A549 (cell line): ENCODE data around the gene ARID3A. TPM values are rescaled to one million over a fixed set of nuclear protein-coding genes. Genes with fewer than 3 reads are reported as not detected.

Source experiments
- ATAC-seq, 2 experiments: fragments of 200-7000 bp in 1 of 2; fragments of >200 bp in 1 of 2; cut with Nextera tagmentation in 1 of 2; cut with Tn5 transposase in 1 of 2; 3 replicates each; pipeline versions ENCODE4 v1.8.0 to v1.9.1; 2018 to 2020; ENCODE audit warnings: mild to moderate bottlenecking in 1 of 2, moderate library complexity in 1 of 2
- CTCF ChIA-PET: fragments of 300-600 bp; sonication (Branson Sonifier 250); formaldehyde crosslinking; extraction: SDS; loops from one replicate; lab custom pipeline; 2021; ENCODE audit warnings: antibody characterized with exemption, inconsistent platforms; lab: Yijun Ruan, JAX
- POLR2A ChIA-PET: fragments of 350-600 bp; formaldehyde crosslinking; extraction: SDS; loops from one replicate; lab custom pipeline; 2021; ENCODE audit warnings: antibody characterized with exemption, inconsistent platforms; lab: Yijun Ruan, JAX
- DNase-seq, 2 experiments: peaks; one replicate each; pipeline versions ENCODE4 v3.0.0 to v3.0.0-alpha.2; 2011 to 2016; ENCODE audit warnings: low read depth in 1 of 2, low spot score in 1 of 2
- FAIRE-seq: peaks from 2 replicates; lab custom pipeline; 2011; peaks lifted over from hg19 to GRCh38; lab: Jason Lieb, UNC
- H3K27ac ChIP-seq, 2 experiments: fragments of >200 bp; sonication (Bioruptor Twin); formaldehyde crosslinking; 3 replicates each; pipeline ENCODE4 v1.5.1; 2016 to 2017
- H3K4me1 ChIP-seq: fragments of >200 bp; sonication (Bioruptor Twin); formaldehyde crosslinking; 3 replicates; pipeline ENCODE4 v1.6.1; 2016
- H3K4me2 ChIP-seq: fragments of >200 bp; sonication (Bioruptor Twin); formaldehyde crosslinking; 3 replicates; pipeline ENCODE4 v1.6.1; 2016
- H3K4me3 ChIP-seq: fragments of >200 bp; sonication (Bioruptor Twin); formaldehyde crosslinking; 3 replicates; pipeline ENCODE4 v1.5.1; 2016
- H3K9me3 ChIP-seq: fragments of >200 bp; sonication (Bioruptor Twin); formaldehyde crosslinking; 3 replicates; pipeline ENCODE4 v1.6.1; 2016
- BHLHE40 ChIP-seq: IDR thresholded peaks from 2 replicates; pipeline ENCODE4 v1.6.1; 2012; ENCODE audit warnings: low read depth, low read length, inconsistent platforms
- CBX2 ChIP-seq: fragments of 200-600 bp; sonication (generic); IDR thresholded peaks from 2 replicates; pipeline ENCODE4 v1.6.1; 2016; ENCODE audit warnings: low read depth, mild to moderate bottlenecking, borderline replicate concordance
- CEBPB ChIP-seq, 2 experiments: fragments of >200 bp in 1 of 2; sonication (Bioruptor Twin) in 1 of 2; formaldehyde crosslinking in 1 of 2; IDR thresholded peaks; 2 replicates each; pipeline ENCODE4 v1.6.1; 2012 to 2016
- CHD4 ChIP-seq: fragments of 200-600 bp; sonication (generic); IDR thresholded peaks from 2 replicates; pipeline ENCODE4 v1.6.1; 2016; ENCODE audit warnings: antibody characterized with exemption, mild to moderate bottlenecking, borderline replicate concordance
- EHF ChIP-seq: fragments of 250-450 bp; sonication (Bioruptor Pico); IDR thresholded peaks from 2 replicates; pipeline ENCODE4 v1.5.0; 2020; ENCODE audit warnings: mild to moderate bottlenecking
- EHMT2 ChIP-seq: fragments of 200-600 bp; sonication (generic); IDR thresholded peaks from 2 replicates; pipeline ENCODE4 v1.6.1; 2016; ENCODE audit warnings: antibody characterized with exemption, low read depth, mild to moderate bottlenecking, moderate library complexity
- FOSL2 ChIP-seq, 2 experiments: fragments of 450-650 bp in 1 of 2; fragments of >200 bp in 1 of 2; sonication (Bioruptor Twin) in 1 of 2; formaldehyde crosslinking; IDR thresholded peaks; 2 replicates each; pipeline versions ENCODE4 v1.5.0 to v1.6.1; 2016 to 2020; ENCODE audit warnings: mild to moderate bottlenecking in 1 of 2, moderate library complexity in 1 of 2
- HDAC2 ChIP-seq: fragments of 200-600 bp; sonication (generic); IDR thresholded peaks from 2 replicates; pipeline ENCODE4 v1.6.1; 2016
- HOXA7 ChIP-seq: fragments of 250-450 bp; sonication (Bioruptor Pico); IDR thresholded peaks from 2 replicates; pipeline ENCODE4 v1.5.0; 2020; ENCODE audit warnings: mild to moderate bottlenecking, moderate library complexity
- JUNB ChIP-seq: fragments of >200 bp; sonication (Bioruptor Twin); formaldehyde crosslinking; IDR thresholded peaks from 2 replicates; pipeline ENCODE4 v1.6.1; 2016
- NFE2L2 ChIP-seq: fragments of 150-350 bp; conservative IDR thresholded peaks from 2 replicates; pipeline ENCODE4 v1.6.1; 2014; ENCODE audit warnings: low read length
- NPAS2 ChIP-seq: fragments of 250-450 bp; sonication (Bioruptor Pico); IDR thresholded peaks from 2 replicates; pipeline ENCODE4 v1.8.0; 2022; ENCODE audit warnings: mild to moderate bottlenecking, moderate library complexity, borderline replicate concordance
- POLR2AphosphoS2 ChIP-seq: conservative IDR thresholded peaks from 2 replicates; pipeline ENCODE4 v1.6.1; 2012; ENCODE audit warnings: low read length, improper control_type of control experiment, inconsistent platforms
- RAD21 ChIP-seq, 2 experiments: fragments of >200 bp in 1 of 2; sonication (Bioruptor Twin) in 1 of 2; formaldehyde crosslinking in 1 of 2; IDR thresholded peaks in 1 of 2; conservative IDR thresholded peaks in 1 of 2; 2 replicates in 1 of 2; 3 replicates in 1 of 2; pipeline ENCODE4 v1.6.1; 2012 to 2018; ENCODE audit warnings: inconsistent platforms in 1 of 2
- RFX5 ChIP-seq: fragments of 450-650 bp; IDR thresholded peaks from 2 replicates; pipeline ENCODE4 v1.7.1; 2014; ENCODE audit warnings: antibody characterized with exemption, mild to moderate bottlenecking, moderate library complexity
- RNF2 ChIP-seq: fragments of 200-600 bp; sonication (generic); IDR thresholded peaks from 2 replicates; pipeline ENCODE4 v1.6.1; 2016; ENCODE audit warnings: low read depth, mild to moderate bottlenecking, antibody characterized with exemption, moderate library complexity, borderline replicate concordance
- TP53 ChIP-seq: fragments of 250-450 bp; sonication (Bioruptor Pico); IDR thresholded peaks from 2 replicates; pipeline ENCODE4 v1.5.0; 2021; ENCODE audit warnings: mild to moderate bottlenecking, moderate library complexity
- ZSCAN20 ChIP-seq: fragments of 250-450 bp; sonication (Bioruptor Pico); IDR thresholded peaks from 2 replicates; pipeline ENCODE4 v1.8.0; 2022; ENCODE audit warnings: mild to moderate bottlenecking, moderate library complexity
- WGBS: methylation state at CpG from one replicate; pipeline ENCODE4 v1.1.6; 2017; ENCODE audit errors: missing lambda C conversion rate; 5-methylcytosine and 5-hydroxymethylcytosine counted together
- polyA plus RNA-seq, 4 experiments: library from polyadenylated mRNA; depleted of rRNA in 3 of 4; stranded (reverse); fragments of >200 nt; fragmentation: RNase III in 1 of 4; extraction: RNeasy Plus Mini Kit Qiagen cat#74134 plus additional on column Dnase treatment in 1 of 4; gene quantifications; 2 replicates in 3 of 4; 3 replicates in 1 of 4; pipeline ENCODE4 v1.2.3, GENCODE V29; 2011 to 2017
- TF ChIP-seq, protein P1 (sequence below): fragments of >200 bp; sonication (Bioruptor Twin); formaldehyde crosslinking; IDR thresholded peaks from 3 replicates; pipeline ENCODE4 v1.6.1; 2016
- TF ChIP-seq, protein P2 (sequence below): IDR thresholded peaks from 2 replicates; pipeline ENCODE4 v1.6.1; 2012; ENCODE audit warnings: low read depth, borderline replicate concordance
- TF ChIP-seq, protein P3 (sequence below): fragments of 250-450 bp; sonication (Bioruptor Pico); IDR thresholded peaks from 2 replicates; pipeline ENCODE4 v1.5.0; 2021; ENCODE audit warnings: mild to moderate bottlenecking, moderate library complexity, borderline replicate concordance

ARID3A gene
- polyA plus RNA-seq, 2 of the 4 experiments (the other 2 are of a cell fraction): 3.3 to 6.1 TPM

DNA sequence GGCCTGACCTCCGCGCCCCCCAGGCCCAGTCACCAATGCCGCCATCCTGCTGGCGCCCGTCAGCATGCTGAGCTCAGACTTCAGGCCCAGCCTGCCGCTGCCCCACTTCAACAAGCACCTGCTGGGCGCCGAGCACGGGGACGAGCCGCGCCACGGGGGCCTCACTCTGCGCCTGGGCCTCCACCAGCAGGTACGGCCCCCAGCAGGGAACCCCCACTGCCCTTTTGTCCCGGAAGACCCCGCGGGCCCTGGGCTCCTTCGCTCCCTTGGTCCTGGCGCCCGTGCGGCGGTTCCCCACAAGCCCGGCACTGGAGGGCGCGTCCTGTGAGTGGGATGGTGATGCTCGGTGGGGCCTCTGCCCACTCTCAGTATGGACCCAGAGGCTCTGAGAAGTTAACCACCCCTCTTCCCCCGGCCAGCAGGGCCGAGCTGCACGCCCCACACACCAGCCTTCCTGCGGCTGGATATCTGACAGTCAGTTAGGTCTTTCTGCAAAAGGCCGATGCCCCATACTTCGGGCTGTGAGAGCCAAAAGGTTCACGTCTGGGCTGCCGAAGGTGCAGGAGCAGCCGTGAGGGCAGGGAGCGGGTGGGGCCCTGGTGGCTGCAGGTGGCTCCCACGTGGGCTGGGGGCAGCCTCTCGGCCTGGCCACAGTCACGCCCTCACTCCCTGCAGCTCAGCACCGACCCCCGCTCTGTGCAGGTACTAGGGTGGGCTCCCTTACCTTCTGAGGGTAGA lies 66.3 kb downstream of the ARID3A start (continued):
- TF ChIP-seq BHLHE40: no peak

DNA sequence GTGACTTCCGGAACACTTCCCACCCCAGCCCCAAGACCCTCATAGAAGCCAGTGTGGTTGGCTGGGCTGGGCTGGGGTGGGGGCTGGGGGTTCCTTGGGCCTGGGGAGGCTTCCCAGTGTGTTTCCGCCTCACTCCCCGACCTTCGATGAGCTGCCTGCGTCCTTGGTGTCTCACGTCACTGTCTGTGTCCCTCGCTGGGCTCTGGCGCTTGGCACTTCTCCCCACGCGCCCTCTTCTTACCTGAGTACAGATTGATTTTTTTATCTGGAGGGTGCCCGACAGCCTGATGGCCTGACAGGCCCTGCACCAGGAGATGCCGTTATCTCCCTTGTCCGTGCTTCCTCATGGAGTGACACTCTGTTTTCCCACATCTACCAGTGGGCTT lies 66.8 kb downstream of the ARID3A start:
- Histone ChIP-seq H3K4me3 (no peak overlapping the region), H3K4me1 (peaks cover 11% of the 10 kb centered on the region; the same call in 2 of the 3 replicates), H3K4me2 (no peak overlapping the region), H3K9me3 (no peaks in the 10 kb centered on the region), H3K27ac (no peak overlapping the region)
- TF ChIP-seq FOSL2 (IDR thresholded peaks at IDR 0.05) (no peak), FOSL2 (CRISPR knock-in tag; IDR thresholded peaks at IDR 0.05) (no peak), HOXA7 (CRISPR knock-in tag) (no peak)
- FAIRE-seq: no peak
- ChIA-PET CTCF (no interaction called here), POLR2A (interaction anchor here (0.6 kb wide), 1 partner anchor 327 kb away, joined by 3 read pairs; no protein-coding TSS in a partner anchor)
- 94% methylated on average over 12 of the region's 13 CpGs for WGBS
- ATAC-seq: no peak
- DNase-seq: no peak

DNA sequence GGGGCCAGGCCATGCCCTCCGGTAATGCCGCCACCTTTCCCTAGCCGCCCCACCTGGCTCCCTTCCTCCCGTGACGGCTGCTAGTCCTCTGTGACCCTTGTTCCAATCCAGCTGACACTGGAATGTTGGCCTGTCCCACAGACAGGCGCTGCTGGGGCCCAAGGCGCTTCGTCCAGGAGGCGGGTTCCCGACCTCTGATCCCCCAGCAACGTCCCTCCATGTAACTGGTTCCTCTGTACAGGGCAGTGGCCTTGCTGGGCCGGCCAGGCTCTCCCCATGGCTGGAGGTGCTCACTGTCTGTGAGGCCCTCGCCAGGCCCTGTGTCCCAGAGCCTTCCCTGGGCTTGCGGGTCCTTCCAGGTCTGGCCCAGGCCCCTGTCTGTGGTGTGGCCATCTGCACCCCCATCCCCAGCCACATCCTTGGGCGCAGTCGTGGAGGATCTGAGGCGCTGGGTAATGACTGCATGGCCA lies 67.6 kb downstream of the ARID3A start:
- WGBS: 90% methylated on average over 13 of the region's 17 CpGs
- Histone ChIP-seq H3K27ac (no peak overlapping the region), H3K4me1 (peaks cover 13% of the 10 kb centered on the region; the same call in 2 of the 3 replicates), H3K4me3 (no peak overlapping the region), H3K4me2 (no peak overlapping the region), H3K9me3 (no peaks in the 10 kb centered on the region)
- DNase-seq (no peak), ATAC-seq (no peak), FAIRE-seq (no peak)
- ChIA-PET CTCF (no interaction called here), POLR2A (no interaction called here)
- TF ChIP-seq NPAS2: no peak
- TF ChIP-seq NFE2L2: no peak
- TF ChIP-seq EHMT2: no peak
- TF ChIP-seq CBX2: no peak
- TF ChIP-seq, protein P1, sequence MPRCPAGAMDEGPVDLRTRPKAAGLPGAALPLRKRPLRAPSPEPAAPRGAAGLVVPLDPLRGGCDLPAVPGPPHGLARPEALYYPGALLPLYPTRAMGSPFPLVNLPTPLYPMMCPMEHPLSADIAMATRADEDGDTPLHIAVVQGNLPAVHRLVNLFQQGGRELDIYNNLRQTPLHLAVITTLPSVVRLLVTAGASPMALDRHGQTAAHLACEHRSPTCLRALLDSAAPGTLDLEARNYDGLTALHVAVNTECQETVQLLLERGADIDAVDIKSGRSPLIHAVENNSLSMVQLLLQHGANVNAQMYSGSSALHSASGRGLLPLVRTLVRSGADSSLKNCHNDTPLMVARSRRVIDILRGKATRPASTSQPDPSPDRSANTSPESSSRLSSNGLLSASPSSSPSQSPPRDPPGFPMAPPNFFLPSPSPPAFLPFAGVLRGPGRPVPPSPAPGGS: no peak
- TF ChIP-seq CEBPB (IDR thresholded peaks at IDR 0.05): no peak
- no peak for TF ChIP-seq CHD4
- TF ChIP-seq, protein P2, sequence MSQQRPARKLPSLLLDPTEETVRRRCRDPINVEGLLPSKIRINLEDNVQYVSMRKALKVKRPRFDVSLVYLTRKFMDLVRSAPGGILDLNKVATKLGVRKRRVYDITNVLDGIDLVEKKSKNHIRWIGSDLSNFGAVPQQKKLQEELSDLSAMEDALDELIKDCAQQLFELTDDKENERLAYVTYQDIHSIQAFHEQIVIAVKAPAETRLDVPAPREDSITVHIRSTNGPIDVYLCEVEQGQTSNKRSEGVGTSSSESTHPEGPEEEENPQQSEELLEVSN: no peak
- TF ChIP-seq JUNB: no peak
- no peak for TF ChIP-seq RFX5
- TF ChIP-seq RAD21 (conservative IDR thresholded peaks at IDR 0.05 in 1 of 2, IDR thresholded peaks at IDR 0.05 in 1 of 2): no peak
- TF ChIP-seq RNF2: no peak
- no peak for TF ChIP-seq TP53 (CRISPR knock-in tag)
- TF ChIP-seq ZSCAN20 (CRISPR knock-in tag): no peak
- TF ChIP-seq, protein P3, sequence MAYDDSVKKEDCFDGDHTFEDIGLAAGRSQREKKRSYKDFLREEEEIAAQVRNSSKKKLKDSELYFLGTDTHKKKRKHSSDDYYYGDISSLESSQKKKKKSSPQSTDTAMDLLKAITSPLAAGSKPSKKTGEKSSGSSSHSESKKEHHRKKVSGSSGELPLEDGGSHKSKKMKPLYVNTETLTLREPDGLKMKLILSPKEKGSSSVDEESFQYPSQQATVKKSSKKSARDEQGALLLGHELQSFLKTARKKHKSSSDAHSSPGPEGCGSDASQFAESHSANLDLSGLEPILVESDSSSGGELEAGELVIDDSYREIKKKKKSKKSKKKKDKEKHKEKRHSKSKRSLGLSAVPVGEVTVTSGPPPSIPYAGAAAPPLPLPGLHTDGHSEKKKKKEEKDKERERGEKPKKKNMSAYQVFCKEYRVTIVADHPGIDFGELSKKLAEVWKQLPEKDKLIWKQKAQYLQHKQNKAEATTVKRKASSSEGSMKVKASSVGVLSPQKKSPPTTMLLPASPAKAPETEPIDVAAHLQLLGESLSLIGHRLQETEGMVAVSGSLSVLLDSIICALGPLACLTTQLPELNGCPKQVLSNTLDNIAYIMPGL (CRISPR knock-in tag): no peak
- no peak for TF ChIP-seq POLR2AphosphoS2
- TF ChIP-seq EHF (CRISPR knock-in tag): no peak
- no peak for TF ChIP-seq HDAC2
